HS-5 (cell line): ENCODE results near the gene ITGA5.

ENCODE experiments used
- DNase-seq: peaks from one replicate; pipeline ENCODE4 v3.0.0-alpha.2; 2012; ENCODE audit warnings: low read depth

Gene ITGA5

GRCh38 chr12:54389134-54389508 is 29.9 kb downstream of the ITGA5 start:
- no peak for DNase-seq

GRCh38 chr12:54388237-54389133 is 30.6 kb downstream of the ITGA5 start:
- DNase-seq = no peak

- no peak for DNase-seq
Observed at GRCh38 chr12:54387114-54387467, 32.0 kb downstream of the ITGA5 start.

- DNase-seq = no peak
Observed at GRCh38 chr12:54386403-54387113, 32.5 kb downstream of the ITGA5 start.

- no peak for DNase-seq
Observed at GRCh38 chr12:54385251-54385914, 33.7 kb downstream of the ITGA5 start.

- no peak for DNase-seq
Observed at GRCh38 chr12:54384591-54385041, 34.5 kb downstream of the ITGA5 start, which contains the start of gene ZNF385A. Gene ZNF385A, minus strand, starts transcription at chr12:54384733. Its CDS starts 219 bp downstream, at chr12:54384514.

- peak; percentile 86 for DNase-seq
Observed at GRCh38 chr12:54383041-54383609, 35.9 kb downstream of the ITGA5 start.

GRCh38 chr12:54381136-54381535 is 37.9 kb downstream of the ITGA5 start:
- no peak for DNase-seq

GRCh38 chr12:54379398-54380201 is 39.5 kb downstream of the ITGA5 start:
- DNase-seq = no peak

- DNase-seq = no peak
Observed at GRCh38 chr12:54378796-54379397, 40.2 kb downstream of the ITGA5 start.

- DNase-seq = no peak
Observed at GRCh38 chr12:54377797-54378515, 41.1 kb downstream of the ITGA5 start.

GRCh38 chr12:54377007-54377406 is 42.1 kb downstream of the ITGA5 start:
- DNase-seq = no peak

- no peak for DNase-seq
Observed at GRCh38 chr12:54376596-54376995, 42.5 kb downstream of the ITGA5 start.

GRCh38 chr12:54375259-54375579 is 43.8 kb downstream of the ITGA5 start:
- DNase-seq = no peak

- no peak for DNase-seq
Observed at GRCh38 chr12:54374562-54375258, 44.4 kb downstream of the ITGA5 start.

GRCh38 chr12:54373649-54374561 is 45.2 kb downstream of the ITGA5 start:
- no peak for DNase-seq

GRCh38 chr12:54372113-54372806 is 46.8 kb downstream of the ITGA5 start:
- DNase-seq = no peak
